AG20443 (cell line): ENCODE data around the gene DAB1.
A peak's percentile ranks its signal among the peaks of the same experiment; 100 is the strongest.

Experiments
- DNase-seq: peaks from one replicate; pipeline ENCODE4 v3.0.0; 2012; ENCODE audit warnings: low spot score, mixed read lengths

Gene DAB1

DNA sequence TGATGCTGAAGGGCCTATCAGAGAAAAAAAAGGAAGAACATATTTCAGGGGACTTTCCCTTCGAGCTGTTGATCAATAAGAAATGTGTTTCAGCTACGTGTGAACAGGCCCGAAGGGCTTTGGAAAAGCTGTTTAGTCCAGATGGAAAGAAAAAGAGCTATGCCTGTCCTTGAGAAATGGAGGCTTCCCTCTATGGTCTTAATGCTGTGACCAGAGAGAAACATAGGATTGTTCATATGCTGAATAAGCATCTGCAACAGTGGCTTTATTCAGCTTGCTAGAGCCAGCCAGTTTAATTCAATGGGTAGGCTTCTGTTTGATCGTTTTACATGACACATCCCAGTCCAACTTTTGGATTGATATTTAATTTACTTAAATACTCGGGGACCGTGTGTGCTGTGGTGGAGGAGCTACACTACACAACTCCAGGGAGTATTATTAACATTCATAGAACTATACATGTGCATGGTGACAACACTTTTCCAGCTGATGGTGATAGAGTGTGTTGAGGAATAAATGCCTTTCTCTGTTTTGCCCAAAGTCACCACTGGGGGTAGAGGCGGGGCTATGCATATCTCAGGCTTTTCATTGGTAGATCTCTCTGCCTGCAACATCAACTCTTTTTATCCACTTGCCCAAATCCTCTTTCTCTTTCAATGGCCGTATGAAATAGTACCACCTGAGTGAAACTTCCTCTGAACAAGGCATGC lies 351.3 kb downstream of the DAB1 start:
- DNase-seq, result no peak

DNA sequence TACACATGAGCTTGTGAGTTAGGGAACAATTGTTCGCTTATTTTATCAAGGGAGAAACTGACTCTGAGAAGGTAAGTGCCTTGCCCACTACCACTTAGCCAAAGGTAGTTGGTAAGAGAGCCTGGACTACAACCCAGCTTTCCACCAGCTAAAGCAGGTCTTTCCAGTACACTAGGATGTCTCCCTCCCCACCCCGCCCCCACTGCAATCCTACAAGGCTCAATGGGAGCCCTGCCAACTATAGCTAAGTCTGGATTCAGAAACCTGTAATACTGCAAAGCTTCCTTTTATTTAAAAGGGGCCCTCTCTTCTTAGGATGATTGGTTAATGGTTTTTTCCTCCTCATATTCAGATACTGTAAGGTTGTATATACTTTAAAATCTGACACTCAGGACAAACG lies 356.0 kb downstream of the DAB1 start:
- DNase-seq, result no peak

DNA sequence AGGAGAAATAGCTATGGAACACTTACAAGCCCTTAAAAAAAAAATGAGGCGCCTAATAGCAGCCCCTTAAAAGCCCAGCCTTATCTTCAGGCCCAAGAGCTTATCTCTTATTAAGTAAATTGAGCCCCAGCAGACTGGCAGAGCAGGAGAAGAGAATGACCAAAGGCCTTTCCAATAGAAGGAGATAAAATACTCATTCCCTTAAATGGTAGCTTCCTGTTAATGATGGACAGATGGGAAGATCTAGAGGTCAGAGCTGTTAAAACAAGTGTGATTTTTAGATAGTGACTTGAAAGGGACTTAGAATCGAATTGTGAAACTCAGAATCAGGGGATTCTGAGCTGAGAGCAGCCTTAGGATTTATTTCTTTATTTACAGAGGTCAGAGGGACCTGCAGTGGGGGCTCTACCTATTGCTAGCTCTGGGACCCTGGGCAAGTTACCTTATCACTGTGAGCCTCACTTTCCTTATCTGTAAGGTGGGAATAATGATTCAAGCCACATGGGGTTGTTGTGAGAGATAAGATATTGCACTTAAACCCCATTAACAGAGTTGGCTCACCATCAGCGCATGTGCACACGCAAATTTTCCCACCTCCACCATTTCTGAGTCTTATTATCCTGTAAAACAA lies 356.8 kb downstream of the DAB1 start:
- no peak for DNase-seq

DNA sequence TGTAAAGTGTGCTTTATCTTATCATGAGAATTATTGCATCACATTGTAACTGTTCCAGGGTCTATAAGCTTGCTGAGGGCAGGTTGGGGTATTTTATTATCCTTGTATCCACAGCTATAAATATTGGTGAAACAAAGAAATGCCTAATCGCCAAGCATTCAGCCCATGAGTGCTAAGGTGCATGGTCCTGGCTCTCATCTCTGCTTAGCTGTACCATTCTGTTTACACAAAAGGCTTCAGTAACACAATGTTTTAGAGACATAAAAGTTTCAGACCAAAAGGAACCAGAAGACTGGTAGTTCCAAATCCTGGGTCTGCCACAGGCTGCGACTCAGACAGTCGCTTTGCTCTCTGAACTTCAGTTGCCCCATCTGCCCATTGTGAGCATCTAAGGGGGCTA lies 358.4 kb downstream of the DAB1 start:
- DNase-seq, result no peak

DNA sequence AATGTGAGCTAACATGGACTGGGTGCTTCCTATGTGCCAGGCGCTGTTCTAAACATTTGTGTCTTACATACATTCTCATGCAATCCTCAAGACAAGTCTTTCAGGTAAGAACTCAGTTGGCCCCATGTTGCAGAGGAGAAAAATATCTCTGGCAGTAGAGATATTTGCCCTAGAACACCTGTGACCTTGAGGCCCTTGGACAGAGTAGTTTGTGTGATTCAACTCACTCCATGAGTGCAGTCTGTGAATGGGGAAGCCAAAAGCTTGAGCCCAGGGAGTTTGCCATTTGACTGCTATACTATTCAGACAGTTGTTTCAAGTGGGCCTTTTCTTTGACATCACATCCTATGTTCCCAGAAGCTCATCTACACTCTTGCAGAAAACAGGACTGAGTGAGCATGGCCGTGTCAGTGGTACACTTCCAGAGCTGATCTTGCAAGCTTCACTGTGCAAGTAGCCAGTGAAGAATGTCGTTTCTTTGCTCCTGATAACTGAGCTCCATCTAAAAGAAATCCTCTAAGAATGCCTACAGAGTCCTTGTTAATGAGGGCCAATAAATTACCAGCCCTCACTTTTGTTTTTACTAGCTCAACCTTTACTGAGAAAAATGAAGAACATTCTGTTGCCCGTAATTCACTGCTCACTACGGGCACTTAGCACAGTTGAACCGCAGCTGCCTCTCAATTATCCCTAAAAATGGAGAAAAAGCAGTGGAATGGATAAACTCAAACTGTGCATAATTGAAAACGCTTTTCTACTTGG lies 359.3 kb downstream of the DAB1 start:
- no peak for DNase-seq

DNA sequence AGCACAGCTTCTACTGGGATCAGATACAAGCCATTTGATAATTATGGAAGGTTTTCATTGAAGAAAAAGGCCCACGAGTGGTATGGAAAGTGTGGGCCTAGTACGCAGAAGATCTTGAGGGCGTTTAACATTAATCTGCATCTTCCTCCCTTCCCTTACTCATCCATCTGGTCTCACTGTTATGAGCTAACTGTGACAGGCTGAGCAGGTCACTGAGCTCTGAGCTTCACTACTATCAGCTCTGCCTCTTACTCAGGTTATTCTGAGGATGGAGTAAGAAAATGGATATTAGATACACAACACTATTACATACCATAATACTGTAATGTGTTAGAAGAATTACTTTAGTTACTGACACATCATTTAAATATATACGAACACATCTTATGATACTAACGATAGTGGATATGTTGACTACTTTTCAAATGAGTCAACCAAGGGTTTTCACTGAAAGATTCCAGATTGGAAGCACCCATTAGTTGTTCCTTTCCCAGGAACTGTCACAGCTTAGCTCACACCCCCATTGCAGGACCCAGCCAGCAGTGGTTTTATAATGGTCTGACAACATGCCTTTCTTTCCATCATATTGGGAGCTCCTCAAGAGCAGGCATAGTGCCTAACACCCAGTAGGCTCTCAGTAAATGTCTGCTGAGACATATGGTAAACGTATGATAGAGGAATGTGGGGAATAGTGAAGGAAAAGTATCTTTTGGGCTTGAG lies 360.3 kb downstream of the DAB1 start:
- DNase-seq, result peak; percentile 33

DNA sequence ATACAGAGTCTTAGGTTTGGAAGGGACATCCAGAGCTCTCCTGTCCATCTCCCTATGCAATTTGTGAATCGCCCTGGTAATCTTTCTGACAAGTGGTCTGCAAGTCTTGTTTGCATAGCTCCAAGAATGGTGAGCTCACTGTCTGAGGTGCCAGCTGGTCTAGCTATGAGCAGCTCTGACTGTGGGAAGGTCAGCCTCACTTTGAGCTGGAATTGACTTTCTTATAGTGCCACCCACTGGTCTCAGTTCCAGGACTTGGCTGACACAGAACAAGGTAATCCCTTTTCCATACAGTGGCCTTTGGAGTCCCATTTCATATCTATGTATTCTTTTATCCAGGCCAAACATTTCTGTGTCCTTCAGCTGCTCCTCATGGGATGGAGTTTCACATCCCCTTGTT lies 362.5 kb downstream of the DAB1 start:
- peak; percentile 64 for DNase-seq

DNA sequence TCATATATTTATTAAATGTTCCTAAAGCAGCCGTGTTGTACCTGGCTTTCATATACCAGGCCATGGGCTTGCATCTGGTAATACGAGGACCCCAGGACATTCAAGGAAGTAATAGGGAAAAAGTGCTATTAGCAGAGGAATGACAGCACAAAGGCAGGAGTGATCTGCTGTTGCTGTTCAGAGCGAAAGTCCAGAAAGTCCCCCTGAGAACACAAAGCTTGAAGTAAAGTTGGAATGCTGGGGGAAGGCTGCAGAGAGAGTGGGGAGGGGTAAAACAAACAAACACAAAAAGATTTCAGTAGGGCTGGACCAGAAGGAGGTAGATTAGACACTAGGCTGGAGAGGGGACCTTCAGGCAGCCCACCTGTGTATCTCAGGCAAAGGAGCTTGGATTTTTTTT lies 363.4 kb downstream of the DAB1 start:
- DNase-seq, result no peak

DNA sequence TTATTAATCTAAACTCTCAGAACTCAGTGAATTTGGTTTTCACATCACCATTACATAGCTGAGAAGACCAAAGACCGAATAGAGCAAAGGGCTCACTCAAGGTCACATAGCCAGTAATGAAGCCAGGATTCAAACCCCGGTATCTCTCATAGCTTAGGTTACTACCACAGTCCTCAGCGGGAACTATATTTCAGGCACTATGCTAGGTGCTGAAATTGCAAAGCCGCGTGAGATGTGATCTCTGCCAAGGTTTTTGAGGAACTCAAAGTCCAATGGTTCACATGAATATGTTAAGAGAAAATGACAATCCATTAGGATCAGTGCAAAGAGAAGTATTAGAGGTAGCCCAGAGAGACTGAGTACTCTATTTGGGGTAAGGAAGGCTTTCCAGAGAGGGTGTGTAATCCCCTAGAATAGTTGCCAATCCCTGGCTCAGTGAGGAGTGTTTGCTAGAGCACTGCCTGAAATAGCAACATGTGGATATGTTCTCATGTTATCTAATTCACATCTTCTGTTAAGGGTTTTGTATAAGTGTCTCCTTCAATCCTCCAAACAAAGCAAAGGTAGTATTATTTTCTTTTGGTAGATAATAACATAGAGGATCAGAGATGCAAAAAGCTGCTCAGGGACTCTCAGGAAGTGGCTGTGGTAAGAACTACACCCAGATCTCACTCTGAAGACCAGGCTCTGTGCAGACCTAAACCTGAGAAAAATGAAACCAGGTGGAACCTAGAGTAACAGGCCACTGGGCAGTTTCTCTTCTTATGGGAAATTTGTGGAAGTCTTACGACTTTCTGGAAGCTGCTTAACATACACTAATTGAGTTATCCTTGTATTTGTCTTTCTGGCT lies 365.0 kb downstream of the DAB1 start:
- DNase-seq, result no peak

DNA sequence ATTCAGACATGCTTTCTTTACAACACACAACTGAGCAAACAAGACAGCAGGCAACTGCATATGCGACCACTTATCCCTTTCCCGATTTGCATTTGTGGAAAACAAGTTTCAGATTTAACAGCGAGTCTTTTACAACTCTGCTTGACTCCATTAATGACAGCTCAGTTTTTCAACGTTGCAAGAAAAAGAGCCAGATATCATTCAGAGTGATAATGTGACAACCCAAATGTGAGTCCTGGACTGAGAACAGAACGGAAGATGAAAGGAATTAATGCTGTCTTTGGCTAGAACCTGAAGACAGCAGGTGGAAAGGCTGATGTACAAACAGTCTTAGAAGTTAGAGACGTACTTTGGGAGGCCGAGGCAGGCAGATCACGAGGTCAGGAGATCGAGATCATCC lies 375.0 kb downstream of the DAB1 start:
- DNase-seq, result no peak

DNA sequence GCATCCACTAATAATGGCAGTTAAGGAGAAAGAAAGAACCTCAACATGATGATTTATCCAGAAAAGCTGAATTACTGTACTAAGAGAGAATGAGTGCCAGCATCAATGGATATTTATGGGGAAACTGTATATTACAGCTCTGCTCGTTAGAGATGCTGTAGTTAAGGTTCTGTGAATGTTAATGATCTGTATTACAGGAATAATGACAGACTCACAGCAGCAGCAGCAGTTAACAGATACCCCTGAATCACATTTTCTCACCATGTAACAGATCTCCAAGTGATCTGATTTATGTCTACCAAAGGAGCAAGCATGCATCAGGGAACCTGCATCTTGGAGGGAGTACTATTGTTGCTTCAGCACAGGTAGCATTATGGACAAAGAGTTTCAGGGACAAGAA lies 377.4 kb downstream of the DAB1 start:
- no peak for DNase-seq

DNA sequence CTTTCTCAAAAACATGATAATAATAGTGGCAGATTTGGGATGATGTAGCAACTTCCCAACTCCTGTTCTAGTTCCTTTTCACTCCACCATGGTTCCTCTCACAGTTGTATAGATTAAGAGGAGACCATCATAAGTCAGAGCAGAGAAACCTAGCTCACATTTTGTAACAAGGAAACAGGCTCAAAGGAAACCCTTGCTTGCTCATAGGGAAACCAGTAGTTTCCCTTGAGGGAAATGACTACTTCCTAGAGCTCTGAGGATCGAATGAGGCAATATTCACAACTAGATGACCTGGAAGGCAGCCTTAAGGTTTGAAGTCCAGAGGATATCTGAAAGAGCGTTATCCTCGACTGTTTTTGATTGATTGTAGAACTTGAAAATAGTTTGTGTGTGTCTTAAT lies 382.0 kb downstream of the DAB1 start:
- no peak for DNase-seq

DNA sequence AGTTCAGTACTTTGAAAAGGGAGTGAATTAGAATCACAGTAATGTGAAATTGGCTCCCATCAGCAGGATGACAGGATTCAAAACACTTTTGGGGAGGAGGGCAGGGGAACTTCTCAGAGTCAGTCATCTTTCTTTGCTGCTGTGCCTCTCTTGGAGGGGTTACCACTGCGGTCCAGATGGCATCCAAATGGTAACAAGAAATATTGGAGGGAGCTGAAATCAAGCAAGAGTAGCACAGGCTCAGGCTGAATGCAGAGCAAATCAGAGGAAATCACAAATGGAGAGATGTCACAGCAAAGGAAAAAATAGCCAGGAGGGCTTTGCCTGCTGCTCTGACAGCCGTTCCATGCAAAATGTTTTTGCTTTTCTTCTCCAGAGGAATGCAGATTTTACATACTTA lies 383.0 kb downstream of the DAB1 start:
- no peak for DNase-seq

DNA sequence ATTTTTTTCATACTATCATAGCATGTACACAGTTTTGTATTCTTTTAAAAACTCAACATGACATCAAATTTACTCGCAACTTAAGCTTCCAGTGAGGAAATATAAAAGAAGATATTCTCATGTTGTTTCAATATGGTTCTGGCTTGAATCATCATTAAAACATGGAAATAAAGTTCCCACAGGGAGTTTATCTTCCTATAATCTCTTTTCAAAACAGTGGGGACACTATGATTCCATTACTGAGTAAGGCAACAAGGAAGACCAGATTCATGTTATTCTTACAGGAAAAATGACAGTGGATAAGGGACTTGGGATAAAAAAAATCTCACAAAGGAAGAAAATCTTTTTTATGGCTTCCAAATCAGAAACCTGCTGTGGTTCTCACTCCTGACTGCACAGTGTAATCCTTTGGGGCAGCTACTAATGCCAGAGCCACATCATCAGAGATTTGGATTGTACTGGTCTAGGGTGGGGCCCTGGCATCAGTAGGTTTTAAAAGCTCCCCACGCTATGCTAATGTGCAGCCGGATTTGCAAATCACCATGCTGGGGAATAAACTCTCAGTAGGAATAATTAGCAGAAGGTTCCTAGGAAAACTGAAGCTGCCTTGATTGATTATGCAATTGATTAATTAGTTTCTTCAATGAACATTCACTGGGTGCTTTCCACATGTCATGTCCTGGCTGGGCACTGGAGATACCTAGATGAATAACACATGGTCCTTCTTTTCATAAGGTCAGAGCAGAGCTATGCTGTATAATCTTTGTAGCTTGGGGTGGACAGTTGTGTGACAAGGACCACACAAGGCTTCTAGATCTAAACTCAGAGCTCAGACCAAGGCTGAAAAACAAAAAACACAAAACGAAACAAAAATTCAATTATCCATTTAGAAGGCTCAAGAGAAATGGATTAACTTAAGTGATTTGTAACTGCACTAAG lies 386.9 kb downstream of the DAB1 start:
- DNase-seq, result peak; percentile 62

DNA sequence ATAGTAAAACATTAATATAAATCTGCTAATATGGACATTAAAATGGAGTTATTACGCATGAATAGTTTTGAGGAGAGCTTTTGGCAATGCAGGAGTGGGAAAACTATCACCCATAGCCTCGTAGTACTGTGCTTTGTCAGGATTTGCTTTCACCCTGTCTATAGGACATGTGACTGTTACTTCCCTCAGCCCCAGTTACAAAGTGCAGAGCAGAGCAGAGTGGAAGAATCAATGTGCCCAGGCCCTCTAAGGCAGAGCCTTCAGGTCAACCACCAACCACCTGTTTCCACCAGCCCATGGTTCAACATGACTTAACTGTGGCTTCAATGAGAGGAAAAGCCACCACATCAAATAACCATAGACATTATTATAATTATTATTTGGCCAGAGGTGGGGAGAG lies 389.1 kb downstream of the DAB1 start:
- DNase-seq, result no peak

DNA sequence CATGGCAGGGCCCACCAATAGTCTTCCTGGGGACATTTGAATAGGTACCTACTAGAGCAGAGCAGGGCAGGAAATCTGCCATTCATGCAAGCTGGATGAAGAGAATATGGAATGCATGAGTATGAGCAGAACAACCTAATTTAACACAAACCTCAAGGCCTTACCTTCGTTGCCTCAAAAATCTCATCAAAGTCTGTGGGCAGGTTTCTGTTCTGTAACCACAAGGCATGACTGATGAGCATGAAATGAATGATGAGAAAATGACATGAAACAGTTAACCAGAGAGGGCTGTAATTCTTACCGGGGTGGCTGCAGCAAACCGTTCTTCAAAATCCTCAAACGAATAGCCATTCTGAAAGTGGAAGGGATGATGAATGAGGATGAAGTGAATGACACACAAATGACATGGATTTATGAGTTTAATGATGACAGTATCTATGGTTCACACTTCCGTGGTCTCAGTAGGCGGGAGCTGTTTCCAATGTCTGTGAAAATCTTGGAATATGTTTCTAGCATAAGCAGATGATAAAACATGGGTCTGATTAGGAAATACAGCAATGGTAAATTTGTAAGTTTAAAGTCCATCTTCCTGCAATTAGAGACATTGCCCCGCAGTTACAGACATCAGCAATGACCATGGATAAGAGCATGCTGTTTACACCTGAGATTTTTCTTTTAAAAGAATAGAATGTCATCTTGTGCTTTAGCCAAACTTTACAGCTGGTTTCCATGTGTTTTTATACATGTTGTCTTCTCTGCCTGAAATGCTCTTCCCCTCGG lies 390.4 kb downstream of the DAB1 start:
- DNase-seq, result no peak

DNA sequence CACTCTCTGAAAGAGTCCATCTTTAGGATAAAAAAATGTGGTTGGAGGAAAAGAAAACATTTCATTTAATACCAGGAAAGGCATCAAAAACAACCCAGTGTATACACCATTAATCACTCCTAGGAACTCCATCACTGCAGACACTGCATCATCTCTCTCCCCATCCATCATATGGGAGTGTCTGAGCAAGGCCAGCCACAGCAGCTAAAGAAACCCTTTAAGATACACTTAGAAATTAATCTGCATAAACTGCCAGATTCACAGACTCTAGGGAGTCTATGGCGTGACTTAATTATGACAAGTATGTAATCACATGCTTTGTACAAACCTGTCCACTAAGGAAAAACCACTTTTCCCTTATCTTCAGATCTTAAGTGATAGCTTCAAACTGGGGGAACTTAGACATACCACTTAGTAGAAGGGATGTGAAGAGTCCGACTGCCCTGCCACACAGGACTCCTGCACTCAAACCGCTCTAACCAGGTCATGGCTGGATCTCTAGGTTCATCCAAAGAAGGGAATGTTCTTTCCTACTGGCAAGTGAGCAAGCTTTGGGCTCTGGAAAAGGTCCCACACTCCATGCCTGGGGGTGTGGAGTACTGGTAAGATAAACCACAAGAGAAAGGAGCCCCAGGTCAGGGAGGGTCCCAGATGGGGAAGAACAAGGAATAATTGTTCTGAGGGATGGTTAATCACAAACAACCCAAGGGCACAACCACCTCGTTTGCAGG lies 397.1 kb downstream of the DAB1 start:
- DNase-seq, result no peak

DNA sequence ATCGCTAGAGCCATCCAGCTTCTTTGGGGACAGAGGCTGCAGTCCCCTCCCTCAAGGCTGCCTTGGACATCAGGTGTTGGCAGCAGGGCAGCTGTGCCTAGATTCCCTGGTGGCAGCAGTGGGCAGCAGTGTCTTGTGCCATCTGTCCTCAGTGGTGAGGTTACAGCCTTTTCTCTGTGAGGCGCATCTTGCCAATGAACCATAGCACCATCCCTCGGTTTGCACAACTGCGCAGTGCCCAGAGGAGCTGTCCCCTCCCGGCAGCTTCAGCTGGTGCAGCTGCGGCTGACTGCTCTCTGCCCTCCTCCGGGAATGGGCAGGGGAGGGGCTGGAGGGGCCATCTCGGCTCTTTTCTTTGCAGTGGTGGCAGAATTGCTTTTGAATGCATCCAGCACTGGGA lies 399.0 kb downstream of the DAB1 start:
- DNase-seq, result no peak

DNA sequence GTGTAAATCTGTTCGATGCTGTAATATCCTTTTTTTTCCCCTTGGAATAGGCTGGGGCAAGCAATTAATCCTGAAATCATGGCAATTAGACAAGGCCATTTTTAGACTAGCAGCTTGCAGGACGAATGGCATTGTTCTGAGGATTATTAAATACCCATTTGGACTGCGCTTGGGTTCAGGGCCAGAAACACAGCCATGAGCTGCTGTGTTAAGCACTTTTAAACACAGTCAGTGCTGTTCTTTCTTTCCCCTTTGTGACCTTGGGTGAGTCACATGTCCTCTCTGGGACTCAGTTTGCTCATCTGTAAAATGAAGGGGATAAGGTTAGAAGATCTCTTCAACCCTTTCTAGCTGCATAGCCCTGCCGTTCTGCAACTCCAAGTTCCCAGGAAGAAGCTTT lies 399.4 kb downstream of the DAB1 start:
- DNase-seq, result no peak
